Measurements from ENCODE around the gene KLHL21. TPM values are rescaled to one million over a fixed set of nuclear protein-coding genes. Genes with fewer than 3 reads are reported as not detected.

KLHL21 gene
- total RNA-seq, 2 experiments from 2014 or later: 21.0 to 23.3 TPM

DNA sequence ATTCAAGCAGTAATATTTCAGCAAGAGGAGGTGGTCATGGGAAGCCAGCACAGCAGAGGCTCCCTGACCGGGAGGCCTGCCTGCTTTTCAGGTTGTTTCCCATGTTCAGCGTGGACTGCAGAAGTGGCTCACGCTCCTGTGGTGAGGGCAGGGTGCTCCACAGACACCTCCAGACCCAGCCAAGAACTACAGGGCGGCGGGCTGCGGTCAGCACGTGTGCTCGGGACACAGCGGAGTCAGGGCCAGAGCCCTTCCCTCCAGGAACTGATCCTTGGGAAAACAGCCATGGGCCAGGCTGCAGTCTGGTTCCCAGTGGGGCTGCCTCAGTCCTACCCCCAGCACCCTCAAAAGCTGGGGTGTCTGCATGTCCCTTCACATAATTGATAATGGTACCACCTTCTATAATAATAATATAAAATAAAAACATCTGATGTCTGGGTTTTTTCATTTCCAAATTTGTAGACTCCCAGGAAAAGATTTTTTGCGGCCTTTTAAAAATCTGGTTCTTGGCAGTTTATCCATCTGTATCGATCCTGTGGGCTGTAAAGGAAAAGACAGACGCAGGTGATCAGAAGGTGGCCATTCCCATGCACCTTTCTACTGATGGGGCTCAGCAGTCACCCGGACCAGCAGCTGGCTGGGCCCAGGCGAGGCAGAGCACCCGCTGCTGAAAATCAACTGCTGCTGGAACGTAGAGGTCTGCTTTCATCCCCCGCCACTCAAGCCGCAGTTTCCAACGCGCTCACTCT lies 32.7 kb upstream of the KLHL21 start:
- CTCF ChIA-PET: interaction anchor here (0.7 to 1.6 kb wide), 3 partner anchors 83 to 395 kb away, joined by 3 to 4 read pairs (median 3); no protein-coding TSS in a partner anchor
- H3K9me3 Mint-ChIP-seq: no peaks in the 10 kb centered on the region
- peaks cover 17% of the 10 kb centered on the region for H3K36me3 Mint-ChIP-seq (ENCODE audit: low read depth)
- H3K4me3 Mint-ChIP-seq: no peak overlapping the region
- H3K4me1 Mint-ChIP-seq (ENCODE audit: low read depth): no peaks in the 10 kb centered on the region
- intact Hi-C loops (cut with micrococcal nuclease): no loop called here
- no peaks in the 10 kb centered on the region for H3K27me3 Mint-ChIP-seq (ENCODE audit: low read depth)
- H3K27ac Mint-ChIP-seq: no peak overlapping the region
- DNase-seq: no peak

DNA sequence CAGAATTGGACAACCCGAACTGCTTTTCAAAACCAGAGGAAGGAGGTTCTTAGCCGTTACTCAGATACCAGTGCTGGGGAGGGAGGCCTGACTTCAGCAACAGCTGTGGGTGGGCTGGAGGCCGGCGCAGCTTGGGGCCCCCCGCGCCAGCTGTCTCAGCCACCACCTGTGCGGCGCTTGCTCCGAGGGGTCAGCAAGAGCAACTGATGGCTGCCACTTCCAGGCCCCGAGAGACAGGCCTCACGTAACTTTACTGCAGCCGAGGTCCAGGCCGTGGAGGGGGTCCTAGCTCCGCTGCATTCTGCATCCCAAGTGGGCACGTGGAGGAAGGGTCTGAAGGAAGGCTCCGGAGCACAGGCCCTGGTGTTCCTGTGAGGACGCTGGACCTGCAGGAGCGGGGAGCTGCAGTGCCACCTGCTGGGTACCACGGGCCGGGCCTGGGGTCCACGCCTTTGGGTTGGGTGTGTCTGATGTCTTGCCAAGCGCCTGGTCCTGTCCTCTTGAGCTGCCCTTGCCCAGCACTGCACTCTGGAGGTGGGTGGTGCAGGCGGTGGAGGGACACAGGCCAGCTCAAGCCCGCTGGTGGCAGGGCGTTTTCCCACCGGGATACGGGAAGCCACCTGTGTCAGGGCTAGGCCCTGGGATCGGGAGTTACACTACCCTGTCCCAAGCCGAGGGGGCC lies 31.8 kb upstream of the KLHL21 start:
- Mint-ChIP-seq H3K27me3 (ENCODE audit: low read depth) (no peaks in the 10 kb centered on the region), H3K36me3 (ENCODE audit: low read depth) (peaks cover 18% of the 10 kb centered on the region), H3K9me3 (no peaks in the 10 kb centered on the region), H3K27ac (peak overlapping the region; percentile 26), H3K4me3 (no peak overlapping the region), H3K4me1 (ENCODE audit: low read depth) (peaks cover under 1% of the 10 kb centered on the region)
- DNase-seq: peak; percentile 73
- CTCF ChIA-PET: interaction anchor here (0.7 to 1.6 kb wide), 4 partner anchors 32 to 394 kb away, joined by 3 to 4 read pairs (median 3); partner anchors contain the start of gene KLHL21
- intact Hi-C loops (cut with micrococcal nuclease): loop anchor here (5.0 kb wide), 1 partner anchor 147 kb away; no protein-coding TSS in a partner anchor

DNA sequence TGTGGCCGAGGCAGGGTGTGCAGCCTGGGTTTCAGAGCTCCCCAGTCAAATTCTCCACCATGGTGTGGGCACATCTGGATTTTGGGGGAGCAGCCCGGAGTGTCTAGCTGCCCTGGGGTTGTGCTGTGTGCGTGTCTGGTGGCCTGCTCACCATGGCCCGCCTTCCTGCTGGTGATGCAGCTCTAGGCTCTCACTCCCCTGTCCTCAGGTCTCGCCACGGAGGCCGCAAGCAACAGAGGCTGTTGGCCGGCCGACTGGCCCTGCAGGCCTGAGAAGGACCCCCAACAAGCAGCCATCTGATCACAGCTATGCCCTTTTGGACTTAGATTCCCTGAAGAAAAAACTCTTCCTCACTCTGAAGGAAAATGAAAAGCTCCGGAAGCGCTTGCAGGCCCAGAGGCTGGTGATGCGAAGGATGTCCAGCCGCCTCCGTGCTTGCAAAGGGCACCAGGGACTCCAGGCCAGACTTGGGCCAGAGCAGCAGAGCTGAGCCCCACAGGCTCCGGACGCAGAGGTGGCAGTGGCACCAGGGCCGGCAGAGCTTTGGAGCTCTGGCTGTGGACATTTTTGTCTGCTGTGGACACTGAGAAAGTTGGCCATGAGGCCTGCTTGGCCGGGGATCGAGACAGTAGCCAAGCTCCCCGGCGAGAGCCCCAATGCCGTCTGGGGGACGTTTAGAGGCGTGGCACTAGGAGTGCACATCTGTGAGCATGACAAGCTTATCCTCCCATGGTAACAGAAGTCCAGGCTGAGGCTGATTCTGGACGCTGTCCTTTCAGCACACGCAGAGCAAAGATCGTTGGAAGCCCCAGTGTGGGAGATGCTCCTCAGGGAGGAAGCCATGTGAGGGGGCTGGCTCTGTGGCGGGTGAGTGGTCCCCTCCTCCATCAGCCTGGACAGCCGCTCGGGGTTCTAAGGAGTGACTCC lies 30.2 kb upstream of the KLHL21 start:
- CTCF ChIA-PET: interaction anchor here (0.7 to 1.5 kb wide), 3 partner anchors 12 to 30 kb away, joined by 3 to 4 read pairs (median 3); partner anchors contain the start of gene KLHL21
- no peak for DNase-seq
- Mint-ChIP-seq H3K4me1 (ENCODE audit: low read depth) (peaks cover 4% of the 10 kb centered on the region), H3K36me3 (ENCODE audit: low read depth) (peaks cover 17% of the 10 kb centered on the region), H3K4me3 (no peak overlapping the region), H3K9me3 (no peaks in the 10 kb centered on the region), H3K27ac (no peak overlapping the region), H3K27me3 (ENCODE audit: low read depth) (no peaks in the 10 kb centered on the region)
- intact Hi-C loops (cut with micrococcal nuclease): loop anchor here (5.0 kb wide), 1 partner anchor 146 kb away; no protein-coding TSS in a partner anchor

DNA sequence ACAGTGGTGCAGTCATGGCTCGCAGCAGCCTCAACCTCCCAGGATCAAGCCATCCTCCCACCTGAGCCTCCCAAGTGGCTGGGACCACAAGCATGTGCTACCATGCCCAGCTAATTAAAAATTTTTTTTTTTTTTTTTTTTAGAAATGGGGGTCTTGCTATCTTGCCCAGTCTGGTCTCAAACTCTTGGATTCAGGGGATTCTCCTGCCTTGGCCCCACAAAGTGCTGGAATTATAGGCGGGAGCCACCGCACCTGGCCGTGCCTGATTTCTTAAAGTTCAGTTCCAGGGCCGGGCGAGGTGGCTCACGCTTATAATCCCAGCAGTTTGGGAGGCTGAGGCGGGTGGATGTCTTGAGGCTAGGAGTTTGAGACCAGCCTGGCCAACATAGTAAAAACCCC lies 28.4 kb upstream of the KLHL21 start:
- Mint-ChIP-seq H3K4me3 (no peak overlapping the region), H3K36me3 (ENCODE audit: low read depth) (peaks cover 17% of the 10 kb centered on the region), H3K27me3 (ENCODE audit: low read depth) (no peaks in the 10 kb centered on the region), H3K27ac (no peak overlapping the region), H3K4me1 (ENCODE audit: low read depth) (peaks cover 21% of the 10 kb centered on the region), H3K9me3 (no peaks in the 10 kb centered on the region)
- intact Hi-C loops (cut with micrococcal nuclease): loop anchor here (5.0 kb wide), 1 partner anchor 144 kb away; no protein-coding TSS in a partner anchor
- no peak for DNase-seq
- CTCF ChIA-PET: interaction anchor here (0.7 kb wide), 2 partner anchors 72 to 217 kb away, joined by 3 read pairs; no protein-coding TSS in a partner anchor

DNA sequence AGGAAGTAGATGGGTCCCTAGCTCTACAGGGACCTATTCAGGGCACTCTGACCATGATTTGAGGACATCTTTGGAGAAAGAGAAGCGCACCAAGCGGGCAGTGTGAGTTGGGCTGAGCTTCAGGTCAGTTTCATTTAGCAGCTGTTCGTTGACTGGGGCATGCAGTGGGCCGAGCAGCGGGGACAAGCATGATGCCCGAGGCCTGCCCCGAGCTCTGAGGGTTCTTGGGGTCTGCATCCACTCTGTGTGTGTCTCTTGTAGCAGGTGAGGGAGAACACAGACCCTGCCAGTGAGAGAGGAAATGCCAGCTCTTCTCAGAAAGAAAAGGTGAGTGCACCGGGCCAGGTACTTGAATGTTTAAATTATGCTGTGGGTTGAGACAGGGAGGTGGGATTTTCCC lies 27.4 kb upstream of the KLHL21 start:
- H3K27ac Mint-ChIP-seq: no peak overlapping the region
- H3K9me3 Mint-ChIP-seq: no peaks in the 10 kb centered on the region
- CTCF ChIA-PET: interaction anchor here (1.1 kb wide), 1 partner anchor 17 kb away, joined by 4 read pairs; no protein-coding TSS in a partner anchor

DNA sequence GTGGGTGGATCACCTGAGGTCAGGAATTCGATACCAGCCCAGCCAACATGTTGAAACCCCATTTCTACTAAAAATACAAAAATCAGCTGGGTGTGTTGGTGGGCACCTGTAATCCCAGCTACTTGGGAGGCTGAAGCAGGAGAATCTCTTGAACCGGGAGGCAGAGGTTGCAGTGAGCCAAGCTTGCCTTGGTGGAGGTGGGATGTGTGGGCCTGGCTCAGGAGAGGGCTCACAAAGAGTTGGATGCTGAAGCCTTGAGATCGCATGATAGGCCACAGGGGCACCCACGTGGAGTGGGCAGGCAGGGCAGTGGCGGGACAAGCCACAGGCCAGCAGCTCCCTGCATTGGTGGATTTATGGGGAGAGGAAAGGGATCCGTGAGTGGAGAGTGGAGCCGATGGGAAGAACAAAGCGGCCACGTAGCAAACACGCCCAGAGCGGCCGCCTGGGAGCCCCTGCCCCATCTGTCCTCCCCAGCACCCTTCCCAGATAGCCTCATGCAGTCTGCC lies 26.4 kb upstream of the KLHL21 start:
- no peaks in the 10 kb centered on the region for H3K9me3 Mint-ChIP-seq
- peaks cover 29% of the 10 kb centered on the region for H3K4me1 Mint-ChIP-seq (ENCODE audit: low read depth)
- no peak for DNase-seq
- intact Hi-C loops (cut with micrococcal nuclease): loop anchor here (5.0 kb wide), 1 partner anchor 82 kb away; no protein-coding TSS in a partner anchor
- H3K27ac Mint-ChIP-seq: no peak overlapping the region
- peaks cover 14% of the 10 kb centered on the region for H3K36me3 Mint-ChIP-seq (ENCODE audit: low read depth)
- H3K27me3 Mint-ChIP-seq (ENCODE audit: low read depth): no peaks in the 10 kb centered on the region
- H3K4me3 Mint-ChIP-seq: no peak overlapping the region
- CTCF ChIA-PET: no interaction called here

More for the DNA sequence above, 27.4 kb upstream of the KLHL21 start:
- no peak overlapping the region for H3K4me3 Mint-ChIP-seq
- peaks cover 25% of the 10 kb centered on the region for H3K4me1 Mint-ChIP-seq (ENCODE audit: low read depth)
- no peak for DNase-seq
- no peaks in the 10 kb centered on the region for H3K27me3 Mint-ChIP-seq (ENCODE audit: low read depth)
- intact Hi-C loops (cut with micrococcal nuclease): loop anchor here (5.0 kb wide), 1 partner anchor 143 kb away; no protein-coding TSS in a partner anchor
- H3K36me3 Mint-ChIP-seq (ENCODE audit: low read depth): peaks cover 17% of the 10 kb centered on the region

DNA sequence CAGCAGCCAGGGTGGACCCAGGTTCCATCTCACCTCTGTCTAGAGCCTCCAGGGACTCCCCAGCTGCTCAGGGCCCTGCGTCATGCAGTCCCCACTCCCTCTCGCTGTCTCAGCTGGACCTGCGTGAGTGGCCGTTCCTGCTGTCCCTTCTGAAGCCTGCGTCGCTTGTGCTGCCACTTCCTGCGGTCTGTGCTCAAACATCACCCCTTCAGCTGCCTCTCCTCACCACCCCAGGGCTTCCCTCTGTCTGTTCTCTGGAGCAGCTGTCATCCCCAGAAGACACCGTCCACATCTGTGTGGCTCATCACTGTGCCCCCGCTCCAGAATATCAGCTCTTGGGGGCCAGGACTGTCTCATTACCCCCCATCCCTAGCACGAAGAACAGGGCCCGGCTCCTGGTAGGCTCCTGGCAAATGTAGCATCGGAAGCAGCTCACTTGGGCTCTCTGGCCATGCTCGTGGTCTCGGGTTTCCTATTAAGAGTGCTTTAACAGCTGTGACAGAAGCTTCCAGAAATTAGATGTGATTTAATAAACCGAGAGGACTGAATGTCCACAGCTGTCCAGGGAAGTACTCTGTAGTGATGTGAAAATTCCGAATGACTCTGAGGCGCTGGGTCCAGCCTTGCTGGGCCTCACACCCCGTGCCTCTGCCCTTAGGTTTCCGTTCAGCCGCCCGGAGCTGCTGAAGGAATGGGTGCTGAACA lies 25.3 kb upstream of the KLHL21 start:
- intact Hi-C loops (cut with micrococcal nuclease): loop anchor here (5.0 kb wide), 1 partner anchor 81 kb away; no protein-coding TSS in a partner anchor
- Mint-ChIP-seq H3K4me1 (ENCODE audit: low read depth) (peaks cover 29% of the 10 kb centered on the region), H3K27me3 (ENCODE audit: low read depth) (no peaks in the 10 kb centered on the region), H3K36me3 (ENCODE audit: low read depth) (peaks cover 14% of the 10 kb centered on the region), H3K4me3 (no peak overlapping the region), H3K9me3 (no peaks in the 10 kb centered on the region), H3K27ac (peak overlapping the region; percentile 19)
- DNase-seq: no peak
- CTCF ChIA-PET: interaction anchor here (2.3 kb wide), 1 partner anchor 74 kb away, joined by 12 read pairs; the partner anchor contains the start of genes NOL9 and TAS1R1

DNA sequence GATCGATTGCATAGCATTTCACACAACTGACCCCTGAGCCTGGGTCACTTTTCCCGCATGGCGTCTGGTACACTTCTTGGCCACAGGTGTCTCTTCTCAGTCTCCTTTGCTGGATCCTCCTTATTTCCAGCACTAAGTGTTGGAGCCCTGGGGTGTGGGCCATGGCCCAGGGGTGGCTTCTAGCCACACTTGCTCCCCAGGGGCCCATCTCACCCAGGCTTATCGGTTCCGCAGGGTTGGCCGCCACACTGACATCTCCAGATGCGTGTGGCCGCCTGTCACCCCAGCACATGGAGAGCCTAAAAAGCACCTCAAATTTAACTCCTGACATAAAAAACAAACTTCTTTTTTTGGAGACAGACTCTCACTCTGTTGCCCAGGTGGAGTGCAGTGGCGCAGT lies 24.4 kb upstream of the KLHL21 start:
- Mint-ChIP-seq H3K4me1 (ENCODE audit: low read depth) (peaks cover 29% of the 10 kb centered on the region), H3K36me3 (ENCODE audit: low read depth) (peaks cover 14% of the 10 kb centered on the region), H3K27ac (no peak overlapping the region), H3K4me3 (peak overlapping the region; percentile 87), H3K27me3 (ENCODE audit: low read depth) (no peaks in the 10 kb centered on the region), H3K9me3 (no peaks in the 10 kb centered on the region)
- CTCF ChIA-PET: interaction anchor here (2.3 kb wide), 1 partner anchor 73 kb away, joined by 12 read pairs; the partner anchor contains the start of genes NOL9 and TAS1R1
- DNase-seq: no peak
- intact Hi-C loops (cut with micrococcal nuclease): loop anchor here (5.0 kb wide), 1 partner anchor 80 kb away; no protein-coding TSS in a partner anchor

DNA sequence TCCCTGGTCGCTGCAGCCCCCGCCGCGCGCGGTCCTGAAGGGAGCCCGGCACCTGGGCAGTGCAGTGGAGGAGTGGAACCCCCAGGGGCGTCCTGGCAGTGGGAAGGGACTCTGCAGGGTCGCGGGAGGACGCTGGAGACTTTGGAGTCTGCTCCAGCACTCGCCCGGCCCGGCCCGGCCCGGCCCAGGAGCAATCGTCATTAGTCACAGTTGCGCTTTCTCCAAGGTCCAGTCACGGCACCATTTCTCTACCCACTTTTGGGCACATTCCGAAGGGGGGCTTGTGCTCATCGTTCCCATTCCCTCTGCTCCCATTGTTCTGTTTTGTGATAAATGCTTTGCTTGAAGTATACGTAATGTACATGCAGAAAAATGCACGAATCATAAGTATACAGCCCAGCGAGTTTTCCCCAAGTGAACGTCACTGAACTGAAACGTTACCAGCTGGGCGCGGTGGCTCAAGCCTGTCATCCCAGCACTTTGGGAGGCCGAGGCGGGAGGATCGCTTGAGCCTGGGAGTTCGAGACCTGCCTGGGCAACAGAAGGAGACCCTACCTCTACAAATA lies 23.0 kb upstream of the KLHL21 start:
- CTCF ChIA-PET: interaction anchor here (1.3 to 2.3 kb wide), 2 partner anchors 21 to 72 kb away, joined by 3 to 12 read pairs; partner anchors contain the start of genes NOL9 and TAS1R1
- H3K9me3 Mint-ChIP-seq: no peaks in the 10 kb centered on the region

DNA sequence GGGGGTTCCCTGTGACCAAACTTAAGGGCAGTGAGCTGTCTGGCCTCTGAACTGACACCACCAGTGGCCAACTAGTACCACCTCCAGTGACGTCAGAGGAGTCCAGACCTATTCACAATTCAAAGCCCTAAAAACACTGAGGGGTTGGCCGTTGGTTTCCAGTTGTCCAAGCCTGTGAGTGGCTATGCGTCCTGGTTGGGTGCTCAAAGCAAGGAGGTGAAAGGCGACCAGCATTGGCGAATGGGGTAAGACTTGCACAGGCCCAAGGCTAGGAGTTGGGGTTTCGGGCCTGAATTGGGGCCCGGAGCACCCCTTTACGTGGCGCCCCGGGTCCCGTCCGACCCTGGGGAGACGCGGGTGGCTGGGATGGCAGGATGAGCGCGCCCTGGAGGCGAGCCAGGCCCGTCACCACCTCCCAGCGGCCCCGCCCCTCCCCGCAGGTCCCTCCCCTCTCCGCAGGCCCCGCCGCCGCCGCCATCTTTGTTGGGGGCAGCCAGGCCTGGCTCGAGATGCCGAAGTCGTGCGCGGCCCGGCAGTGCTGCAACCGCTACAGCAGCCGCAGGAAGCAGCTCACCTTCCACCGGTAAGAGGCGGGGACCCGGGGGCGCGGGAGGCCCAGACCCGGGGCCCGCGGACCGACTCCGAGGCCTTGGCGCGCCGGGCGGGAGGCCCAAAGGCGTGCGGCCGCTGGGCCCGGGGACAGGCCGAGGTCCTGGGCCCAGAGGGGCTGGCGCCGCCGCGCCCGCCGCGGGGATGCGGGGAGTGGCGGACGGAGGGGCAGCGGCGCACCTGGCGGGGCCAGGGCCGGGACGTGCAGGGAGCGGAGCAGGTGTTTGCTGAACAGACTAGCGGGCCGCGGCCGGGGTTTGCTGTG lies 22.3 kb upstream of the KLHL21 start, which contains the start of gene THAP3:
Gene THAP3, plus strand, starts transcription at position 159 of the 874 bp plus-strand sequence. Its CDS starts 351 bp downstream, at position 510.
- Mint-ChIP-seq H3K9me3 (no peaks in the 10 kb centered on the region), H3K27ac (peak within 1 kb of the TSS; percentile 66), H3K36me3 (ENCODE audit: low read depth) (peaks cover 22% of the 10 kb centered on the region), H3K4me3 (peak within 1 kb of the TSS; percentile 87), H3K4me1 (ENCODE audit: low read depth) (peaks cover 29% of the 10 kb centered on the region), H3K27me3 (ENCODE audit: low read depth) (no peaks in the 10 kb centered on the region)
- peak; percentile 91 for DNase-seq
- CTCF ChIA-PET: interaction anchor here (0.9 to 1.3 kb wide), 3 partner anchors 21 to 44 kb away, joined by 3 to 8 read pairs (median 3); no protein-coding TSS in a partner anchor
- intact Hi-C loops (cut with micrococcal nuclease): loop anchor here (1.0 to 5.0 kb wide), 4 partner anchors 12 to 78 kb away; partner anchors contain the start of genes PHF13 and ZBTB48

More for the DNA sequence above, 23.0 kb upstream of the KLHL21 start:
- Mint-ChIP-seq H3K27ac (peak overlapping the region; percentile 56), H3K27me3 (ENCODE audit: low read depth) (no peaks in the 10 kb centered on the region), H3K36me3 (ENCODE audit: low read depth) (peaks cover 18% of the 10 kb centered on the region), H3K4me3 (peak overlapping the region; percentile 87), H3K4me1 (ENCODE audit: low read depth) (peaks cover 29% of the 10 kb centered on the region)
- DNase-seq: peak; percentile 44
- intact Hi-C loops (cut with micrococcal nuclease): loop anchor here (1.0 to 5.0 kb wide), 4 partner anchors 12 to 78 kb away; partner anchors contain the start of genes PHF13 and ZBTB48

Data from activated naive CD4-positive, alpha-beta T cell treated with anti-CD3 and anti-CD28 coated beads for 36 hours (primary cell).